Endothelial cell of umbilical vein (primary cell): ENCODE measurements around the gene USP17L29. TPM values are rescaled to one million over a fixed set of nuclear protein-coding genes. Genes with fewer than 3 reads are reported as not detected.
"Not testable (repeated sequence)": the region's sequence is repeated elsewhere in the genome, so short reads cannot be mapped to it uniquely, and the experiment has no call there.

Experiments used
- BruUV-seq: library from RNA; stranded (reverse); fragments of 400-500 nt; replicated peaks from 2 replicates; lab custom pipeline; 2021; lab: Mats Ljungman, UMichigan
- CTCF ChIA-PET: fragments of 300-600, 350-600 bp; sonication (Branson Sonifier 250); formaldehyde crosslinking; loops from one replicate; lab custom pipeline; 2021; ENCODE audit warnings: antibody characterized with exemption, inconsistent platforms; lab: Charles Lee
- POLR2A ChIA-PET: fragments of 300-600, 350-600 bp; sonication (Branson Sonifier 250); formaldehyde crosslinking; loops from one replicate; lab custom pipeline; 2021; ENCODE audit warnings: antibody characterized with exemption, inconsistent platforms; lab: Charles Lee
- DNase-seq: peaks from one replicate; pipeline ENCODE4 v3.0.0-alpha.2; 2011; ENCODE audit warnings: low read depth, low spot score
- FAIRE-seq: peaks from 2 replicates; lab custom pipeline; 2011; peaks lifted over from hg19 to GRCh38; lab: Jason Lieb, UNC
- H2AFZ ChIP-seq: 2 replicates; pipeline ENCODE4 v1.6.0; 2012; ENCODE audit warnings: low read depth, low read length, control low read depth, inconsistent platforms
- H3K27ac ChIP-seq: 2 replicates; pipeline ENCODE4 v1.5.1; 2011; ENCODE audit warnings: low read depth, mild to moderate bottlenecking, control low read depth, low read length, moderate library complexity; ENCODE audit not compliant: insufficient read depth
- H3K27me3 ChIP-seq, 2 experiments: 2 replicates each; pipeline versions ENCODE4 v1.6.0 to v1.6.1; 2011; ENCODE audit warnings: low read length in 2 of 2, mixed read lengths in 1 of 2; ENCODE audit not compliant: control insufficient read depth in 2 of 2, insufficient read depth in 2 of 2
- H3K36me3 ChIP-seq, 2 experiments: 2 replicates in 1 of 2; 3 replicates in 1 of 2; pipeline ENCODE4 v1.5.1; 2011; ENCODE audit warnings: low read length in 2 of 2, mild to moderate bottlenecking in 1 of 2, moderate library complexity in 1 of 2; ENCODE audit not compliant: control insufficient read depth in 2 of 2, insufficient read depth in 2 of 2; ENCODE audit errors: extremely low read depth in 1 of 2
- H3K4me1 ChIP-seq: 3 replicates; pipeline ENCODE4 v1.5.1; 2011; ENCODE audit warnings: mild to moderate bottlenecking, low read length; ENCODE audit not compliant: control insufficient read depth, insufficient read depth; ENCODE audit errors: extremely low read depth
- H3K4me2 ChIP-seq: 2 replicates; pipeline ENCODE4 v1.6.1; 2011; ENCODE audit warnings: low read length, control low read depth, mixed read lengths; ENCODE audit not compliant: insufficient read depth
- H3K4me3 ChIP-seq, 3 experiments: fragments of 200-600 bp in 1 of 3; sonication (generic), shearing (Covaris generic) in 1 of 3; replicated peaks in 1 of 3; 2 replicates each; pipeline ENCODE4 v1.5.1; 2011 to 2016; ENCODE audit warnings: control low read depth in 3 of 3, low read length in 3 of 3, mild to moderate bottlenecking in 2 of 3, inconsistent platforms in 1 of 3, low read depth in 1 of 3, moderate library complexity in 1 of 3; ENCODE audit not compliant: insufficient read depth in 1 of 3
- H3K79me2 ChIP-seq: 2 replicates; pipeline ENCODE4 v1.6.0; 2012; ENCODE audit warnings: low read length, inconsistent platforms; ENCODE audit not compliant: control insufficient read depth, insufficient read depth
- H3K9ac ChIP-seq: replicated peaks from 2 replicates; pipeline ENCODE3; 2011; ENCODE audit warnings: low read length, control low read depth; ENCODE audit not compliant: insufficient read depth; ENCODE audit errors: extremely low read depth
- H3K9me1 ChIP-seq: replicated peaks from 3 replicates; pipeline ENCODE4 v1.6.0; 2011; ENCODE audit warnings: mild to moderate bottlenecking, low read length; ENCODE audit not compliant: control insufficient read depth, insufficient read depth; ENCODE audit errors: extremely low read depth
- H3K9me3 ChIP-seq: replicated peaks from 2 replicates; pipeline ENCODE4 v1.5.1; 2012; ENCODE audit warnings: low read length, inconsistent platforms; ENCODE audit not compliant: control insufficient read depth, insufficient read depth
- H4K20me1 ChIP-seq: replicated peaks from 2 replicates; pipeline ENCODE3; 2011; ENCODE audit warnings: mild to moderate bottlenecking, low read length; ENCODE audit not compliant: control insufficient read depth, insufficient read depth; ENCODE audit errors: extremely low read depth
- EZH2 ChIP-seq: IDR thresholded peaks from 2 replicates; pipeline ENCODE4 v1.6.1; 2012; ENCODE audit warnings: borderline replicate concordance, low read depth, mild to moderate bottlenecking, moderate library complexity, low read length, inconsistent platforms; ENCODE audit not compliant: severe bottlenecking
- FOS ChIP-seq: IDR thresholded peaks from 2 replicates; pipeline ENCODE4 v1.6.1; 2011; ENCODE audit warnings: mild to moderate bottlenecking, low read length, moderate library complexity, borderline replicate concordance; ENCODE audit not compliant: insufficient read depth
- GATA2 ChIP-seq: IDR thresholded peaks from 2 replicates; pipeline ENCODE4 v1.7.0; 2011; ENCODE audit warnings: low read depth, mild to moderate bottlenecking, moderate library complexity, mixed read lengths, low read length; ENCODE audit not compliant: insufficient read length, insufficient read depth
- JUN ChIP-seq: IDR thresholded peaks from 2 replicates; pipeline ENCODE4 v1.6.1; 2011; ENCODE audit warnings: borderline replicate concordance, low read depth; ENCODE audit not compliant: insufficient read length, insufficient read depth
- MYC ChIP-seq: IDR thresholded peaks from one replicate; pipeline ENCODE4 v1.6.1; 2011; ENCODE audit warnings: mild to moderate bottlenecking, low read depth, low read length
- POLR2A ChIP-seq: IDR thresholded peaks from 2 replicates; pipeline ENCODE4 v1.6.1; 2012; ENCODE audit warnings: low read depth, mild to moderate bottlenecking, control low read depth, low read length
- POLR2AphosphoS5 ChIP-seq: IDR thresholded peaks from 2 replicates; pipeline ENCODE4 v1.6.1; 2012; ENCODE audit warnings: low read depth, mild to moderate bottlenecking, control low read depth, low read length, moderate library complexity; ENCODE audit not compliant: insufficient read depth
- dilution Hi-C: fragments of 300-500 bp; cut with MboI; formaldehyde crosslinking; loops from one replicate; pipeline ENCODE4 v1.15.0; 2019; ENCODE audit warnings: low sequenced_read_pairs; ENCODE audit not compliant: extremely low pct_ligation_motif_present
- intact Hi-C: fragments of 100-400 bp; cut with micrococcal nuclease; formaldehyde crosslinking; loops from one replicate; pipeline ENCODE4 v1.10.0; 2022
- polyA plus RNA-seq, 4 experiments: library from polyadenylated mRNA; depleted of rRNA in 3 of 4; stranded (reverse) in 3 of 4; unstranded in 1 of 4; fragments of >200 nt; gene quantifications; 2 replicates each; pipeline versions ENCODE4 v1.2.1 to v1.2.3, GENCODE V29; 2011 to 2012; ENCODE audit warnings: missing spikeins in 1 of 4
- total RNA-seq: library from RNA; stranded (reverse); gene quantifications from 2 replicates; pipeline ENCODE4 v1.2.3, GENCODE V29; 2021
- TF ChIP-seq, protein P1 (sequence below): IDR thresholded peaks from 2 replicates; pipeline ENCODE4 v1.6.1; 2011; ENCODE audit not compliant: insufficient read depth, insufficient read length
- TF ChIP-seq, protein P2 (sequence below), 2 donors: IDR thresholded peaks; 1 replicate in 1 of 2; 2 replicates in 1 of 2; pipeline ENCODE4 v1.5.1; 2011; ENCODE audit warnings: low read length in 2 of 2, mild to moderate bottlenecking in 2 of 2, moderate library complexity in 2 of 2, control low read depth in 1 of 2, inconsistent platforms in 1 of 2, low read depth in 1 of 2; ENCODE audit not compliant: insufficient read depth in 1 of 2; ENCODE audit errors: extremely low read depth in 1 of 2

The USP17L29 gene
- total and polyA plus RNA-seq, 2 donors (not counting 3 experiments of a cell fraction or from before 2014, with no cell fraction given): not detected

- H3K4me2 ChIP-seq, FAIRE-seq, BruUV-seq: not testable (repeated sequence)
Observed at GRCh38 chr4:9381012-9381534, 27.6 kb downstream of the USP17L29 start.

DNA sequence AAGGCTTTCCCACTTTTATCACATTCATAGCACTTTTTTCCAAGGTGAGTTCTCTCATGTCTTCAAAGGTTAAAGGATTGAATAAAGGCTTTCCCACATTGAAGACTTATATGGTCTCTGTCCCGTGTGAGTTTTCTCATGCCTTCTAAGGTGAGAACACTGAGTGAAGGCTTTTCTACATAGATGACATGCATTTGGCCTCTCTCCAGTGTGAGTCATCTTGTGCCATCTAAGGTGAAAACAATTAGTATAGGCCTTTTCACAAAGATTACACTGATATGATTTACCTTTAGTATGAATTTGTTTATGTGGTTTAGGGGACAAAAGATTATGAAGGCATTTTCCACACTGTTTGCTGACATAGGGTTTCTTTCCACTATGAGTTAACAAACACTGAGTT lies 30.7 kb downstream of the USP17L29 start:
- no peaks in the 10 kb centered on the region for H3K36me3 ChIP-seq
- intact Hi-C loops: no loop called here
- BruUV-seq: no TSS peak
- DNase-seq: no peak
- dilution Hi-C loops: no loop called here
- no peaks in the 10 kb centered on the region for H3K79me2 ChIP-seq
- H3K4me2 ChIP-seq: no peak overlapping the region
- FAIRE-seq: no peak
- H3K9me1 ChIP-seq: no peaks in the 10 kb centered on the region
- no peaks in the 10 kb centered on the region for H3K9me3 ChIP-seq
- no peak overlapping the region for H3K27ac ChIP-seq
- CTCF ChIA-PET: no interaction called here
- H3K9ac ChIP-seq: no peak overlapping the region
- H2AFZ ChIP-seq: no peak overlapping the region
- H3K4me1 ChIP-seq: no peaks in the 10 kb centered on the region
- H3K27me3 ChIP-seq: no peaks in the 10 kb centered on the region
- TF ChIP-seq JUN: no peak
- no peak for TF ChIP-seq MYC
- no peak for TF ChIP-seq GATA2
- TF ChIP-seq FOS: no peak
- TF ChIP-seq, protein P1, sequence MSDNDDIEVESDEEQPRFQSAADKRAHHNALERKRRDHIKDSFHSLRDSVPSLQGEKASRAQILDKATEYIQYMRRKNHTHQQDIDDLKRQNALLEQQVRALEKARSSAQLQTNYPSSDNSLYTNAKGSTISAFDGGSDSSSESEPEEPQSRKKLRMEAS: no peak
- TF ChIP-seq, protein P2, sequence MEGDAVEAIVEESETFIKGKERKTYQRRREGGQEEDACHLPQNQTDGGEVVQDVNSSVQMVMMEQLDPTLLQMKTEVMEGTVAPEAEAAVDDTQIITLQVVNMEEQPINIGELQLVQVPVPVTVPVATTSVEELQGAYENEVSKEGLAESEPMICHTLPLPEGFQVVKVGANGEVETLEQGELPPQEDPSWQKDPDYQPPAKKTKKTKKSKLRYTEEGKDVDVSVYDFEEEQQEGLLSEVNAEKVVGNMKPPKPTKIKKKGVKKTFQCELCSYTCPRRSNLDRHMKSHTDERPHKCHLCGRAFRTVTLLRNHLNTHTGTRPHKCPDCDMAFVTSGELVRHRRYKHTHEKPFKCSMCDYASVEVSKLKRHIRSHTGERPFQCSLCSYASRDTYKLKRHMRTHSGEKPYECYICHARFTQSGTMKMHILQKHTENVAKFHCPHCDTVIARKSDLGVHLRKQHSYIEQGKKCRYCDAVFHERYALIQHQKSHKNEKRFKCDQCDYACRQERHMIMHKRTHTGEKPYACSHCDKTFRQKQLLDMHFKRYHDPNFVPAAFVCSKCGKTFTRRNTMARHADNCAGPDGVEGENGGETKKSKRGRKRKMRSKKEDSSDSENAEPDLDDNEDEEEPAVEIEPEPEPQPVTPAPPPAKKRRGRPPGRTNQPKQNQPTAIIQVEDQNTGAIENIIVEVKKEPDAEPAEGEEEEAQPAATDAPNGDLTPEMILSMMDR (IDR thresholded peaks at IDR 0.05; ENCODE audit: extremely low read depth in 1 of 2, insufficient read depth in 1 of 2, low read depth in 1 of 2, low read length in 2 of 2): no peak
- no peak for TF ChIP-seq POLR2A
- TF ChIP-seq EZH2: no peak
- no peak for TF ChIP-seq POLR2AphosphoS5
- POLR2A ChIA-PET: no interaction called here
- no peaks in the 10 kb centered on the region for H4K20me1 ChIP-seq
- no peak overlapping the region for H3K4me3 ChIP-seq

More at GRCh38 chr4:9381012-9381534, 27.6 kb downstream of the USP17L29 start:
- TF ChIP-seq, protein P2 (IDR thresholded peaks at IDR 0.05; ENCODE audit: extremely low read depth in 1 of 2, insufficient read depth in 1 of 2, low read depth in 1 of 2, low read length in 2 of 2): peak in 1 of 2 donors; percentile 20
- H3K36me3 ChIP-seq, H3K4me1 ChIP-seq, DNase-seq, H3K79me2 ChIP-seq, H3K9ac ChIP-seq, intact Hi-C loops, H3K4me3 ChIP-seq, H3K27me3 ChIP-seq, H3K9me1 ChIP-seq, CTCF ChIA-PET, H3K27ac ChIP-seq, H3K9me3 ChIP-seq, POLR2A ChIA-PET, dilution Hi-C loops, H4K20me1 ChIP-seq: not testable (repeated sequence)
- peak overlapping the region; percentile 57 for H2AFZ ChIP-seq
